NT2/D1 (cell line): Measurements from ENCODE around the gene ZBTB46.

Experiments used
- SUZ12 ChIP-seq: IDR thresholded peaks from 2 replicates; pipeline ENCODE4 v1.6.1; 2011; ENCODE audit not compliant: insufficient read length, insufficient read depth; ENCODE audit errors: extremely low read depth
- YY1 ChIP-seq: IDR thresholded peaks from 2 replicates; pipeline ENCODE4 v1.6.1; 2011; ENCODE audit not compliant: insufficient read length, insufficient read depth

GRCh38 chr20:63696628-63697356, 134.3 kb downstream of the ZBTB46 start, which contains the start of gene TNFRSF6B:
- no peak for TF ChIP-seq SUZ12
- TF ChIP-seq YY1 = no peak
